GM19025 (cell line): ENCODE results near the gene L3MBTL3.
"Not testable (repeated sequence)": the region's sequence is repeated elsewhere in the genome, so short reads cannot be mapped to it uniquely, and the experiment has no call there.

ENCODE experiments used
- ATAC-seq: cut with Tn5 transposase; IDR thresholded peaks from one replicate; pipeline ENCODE4 v1.9.1; 2021; ENCODE audit warnings: mild to moderate bottlenecking, low read depth, moderate library complexity; ENCODE audit not compliant: unreplicated experiment

The L3MBTL3 gene

GRCh38 chr6:130129762-130130246 lies 111.4 kb downstream of the L3MBTL3 start:
- no peak for ATAC-seq

GRCh38 chr6:130132286-130132701 lies 113.9 kb downstream of the L3MBTL3 start:
- ATAC-seq = peak; percentile 71

GRCh38 chr6:130134582-130134981 lies 116.2 kb downstream of the L3MBTL3 start:
- ATAC-seq = no peak

GRCh38 chr6:130136798-130137197 lies 118.4 kb downstream of the L3MBTL3 start:
- ATAC-seq = no peak

- ATAC-seq = peak; percentile 62
Observed at GRCh38 chr6:130138116-130138908, 119.9 kb downstream of the L3MBTL3 start.

GRCh38 chr6:130138909-130139242 lies 120.5 kb downstream of the L3MBTL3 start:
- peak; percentile 32 for ATAC-seq

- ATAC-seq = no peak
Observed at GRCh38 chr6:130140084-130140483, 121.7 kb downstream of the L3MBTL3 start.

GRCh38 chr6:130143709-130144108 lies 125.3 kb downstream of the L3MBTL3 start:
- no peak for ATAC-seq

- no peak for ATAC-seq
Observed at GRCh38 chr6:130147111-130147510, 128.7 kb downstream of the L3MBTL3 start.

- no peak for ATAC-seq
Observed at GRCh38 chr6:130148181-130148580, 129.8 kb downstream of the L3MBTL3 start.

- not testable (repeated sequence) for ATAC-seq
Observed at GRCh38 chr6:130149016-130149415, 130.6 kb downstream of the L3MBTL3 start.

GRCh38 chr6:130150906-130151305 lies 132.5 kb downstream of the L3MBTL3 start:
- no peak for ATAC-seq

- no peak for ATAC-seq
Observed at GRCh38 chr6:130152908-130153510, 134.6 kb downstream of the L3MBTL3 start.

- ATAC-seq = no peak
Observed at GRCh38 chr6:130156908-130157307, 138.5 kb downstream of the L3MBTL3 start.

GRCh38 chr6:130158056-130158455 lies 139.7 kb downstream of the L3MBTL3 start:
- ATAC-seq = no peak

GRCh38 chr6:130158548-130158947 lies 140.2 kb downstream of the L3MBTL3 start:
- ATAC-seq = no peak

- ATAC-seq = no peak
Observed at GRCh38 chr6:130159956-130160355, 141.6 kb downstream of the L3MBTL3 start.

GRCh38 chr6:130161683-130162404 lies 143.5 kb downstream of the L3MBTL3 start:
- ATAC-seq = no peak

GRCh38 chr6:130162421-130162820 lies 144.0 kb downstream of the L3MBTL3 start:
- ATAC-seq = no peak

GRCh38 chr6:130163266-130163665 lies 144.9 kb downstream of the L3MBTL3 start:
- ATAC-seq = no peak

- ATAC-seq = no peak
Observed at GRCh38 chr6:130164251-130164650, 145.9 kb downstream of the L3MBTL3 start.
